Astrocyte (in vitro differentiated cells and primary cell): Measurements from ENCODE around the gene GIGYF2. TPM values are rescaled to one million over a fixed set of nuclear protein-coding genes. Genes with fewer than 3 reads are reported as not detected.

Experiments
- DNase-seq: peaks from one replicate; pipeline ENCODE4 v3.0.0-alpha.2; 2010; ENCODE audit warnings: low read depth
- FAIRE-seq: peaks from 2 replicates; lab custom pipeline; 2011; peaks lifted over from hg19 to GRCh38; lab: Jason Lieb, UNC
- H2AFZ ChIP-seq: 2 replicates; pipeline ENCODE4 v1.6.0; 2012; ENCODE audit warnings: low read depth, low read length, inconsistent platforms
- H3K27ac ChIP-seq: 2 replicates; pipeline ENCODE4 v1.5.1; 2011; ENCODE audit warnings: low read depth, low read length, inconsistent platforms
- H3K27me3 ChIP-seq: 2 replicates; pipeline ENCODE4 v1.6.0; 2011; ENCODE audit warnings: low read length, inconsistent platforms; ENCODE audit not compliant: insufficient read depth
- H3K36me3 ChIP-seq: 2 replicates; pipeline ENCODE4 v1.5.1; 2011; ENCODE audit warnings: low read length, inconsistent platforms; ENCODE audit not compliant: insufficient read depth
- H3K4me1 ChIP-seq: 2 replicates; pipeline ENCODE4 v1.5.1; 2011; ENCODE audit warnings: low read length, inconsistent platforms; ENCODE audit not compliant: insufficient read depth
- H3K4me2 ChIP-seq: 2 replicates; pipeline ENCODE4 v1.6.0; 2012; ENCODE audit warnings: low read length, inconsistent platforms
- H3K4me3 ChIP-seq: 2 replicates; pipeline ENCODE4 v1.5.1; 2011; ENCODE audit warnings: low read depth, mild to moderate bottlenecking, low read length, inconsistent platforms; ENCODE audit not compliant: insufficient read depth
- H3K79me2 ChIP-seq: 2 replicates; pipeline ENCODE4 v1.6.0; 2012; ENCODE audit warnings: mild to moderate bottlenecking, low read length, inconsistent platforms; ENCODE audit not compliant: insufficient read depth
- H3K9ac ChIP-seq: 2 replicates; pipeline ENCODE4 v1.6.0; 2012; ENCODE audit warnings: mild to moderate bottlenecking, low read length, inconsistent platforms
- H3K9me3 ChIP-seq: 2 replicates; pipeline ENCODE4 v1.5.1; 2012; ENCODE audit warnings: low read depth, mild to moderate bottlenecking, low read length, inconsistent platforms; ENCODE audit not compliant: insufficient read depth
- H4K20me1 ChIP-seq: 2 replicates; pipeline ENCODE4 v1.6.0; 2012; ENCODE audit warnings: low read length, inconsistent platforms; ENCODE audit not compliant: insufficient read depth
- H3K27ac Mint-ChIP-seq: one replicate; pipeline ENCODE4 v1.8.0; 2021; ENCODE audit warnings: mild to moderate bottlenecking, mixed read lengths; ENCODE audit not compliant: unreplicated experiment
- H3K27me3 Mint-ChIP-seq: one replicate; pipeline ENCODE4 v1.8.0; 2021; ENCODE audit warnings: low read depth, mixed read lengths; ENCODE audit not compliant: unreplicated experiment
- H3K36me3 Mint-ChIP-seq: one replicate; pipeline ENCODE4 v1.8.0; 2021; ENCODE audit warnings: low read depth, mixed read lengths; ENCODE audit not compliant: unreplicated experiment
- H3K4me1 Mint-ChIP-seq: one replicate; pipeline ENCODE4 v1.8.0; 2021; ENCODE audit warnings: low read depth, mixed read lengths; ENCODE audit not compliant: unreplicated experiment
- H3K4me3 Mint-ChIP-seq: one replicate; pipeline ENCODE4 v1.8.0; 2021; ENCODE audit warnings: mild to moderate bottlenecking, moderate library complexity, mixed read lengths; ENCODE audit not compliant: unreplicated experiment
- H3K9me3 Mint-ChIP-seq: one replicate; pipeline ENCODE4 v1.8.0; 2021; ENCODE audit warnings: mild to moderate bottlenecking, mixed read lengths; ENCODE audit not compliant: unreplicated experiment
- CTCF ChIP-seq: IDR thresholded peaks from 2 replicates; pipeline ENCODE4 v1.5.1; 2011; ENCODE audit warnings: low read depth, mild to moderate bottlenecking, inconsistent platforms, low read length, moderate library complexity; ENCODE audit not compliant: insufficient read depth
- EZH2 ChIP-seq: IDR thresholded peaks from 2 replicates; pipeline ENCODE4 v1.6.1; 2012; ENCODE audit warnings: mild to moderate bottlenecking, low read length, inconsistent platforms; ENCODE audit not compliant: insufficient read depth
- total RNA-seq: library from RNA; stranded (reverse); gene quantifications from 2 replicates; pipeline ENCODE4 v1.2.1, GENCODE V29; 2021

The GIGYF2 gene
- total RNA-seq, 1 donor from 2014 or later: 47.1 TPM

GRCh38 chr2:232854082-232854481, 157.0 kb downstream of the GIGYF2 start:
- peaks cover 22% of the 10 kb centered on the region for H3K36me3 ChIP-seq
- DNase-seq: peak; percentile 89
- no peak for FAIRE-seq

GRCh38 chr2:232857158-232857563, 160.0 kb downstream of the GIGYF2 start:
- peaks cover 11% of the 10 kb centered on the region for H4K20me1 ChIP-seq
- Mint-ChIP-seq H3K36me3 (peaks cover 25% of the 10 kb centered on the region), H3K27me3 (no peaks in the 10 kb centered on the region), H3K27ac (peak overlapping the region; percentile 95), H3K4me1 (peaks cover 42% of the 10 kb centered on the region), H3K4me3 (no peak overlapping the region), H3K9me3 (peaks cover 3% of the 10 kb centered on the region)
- H3K36me3 ChIP-seq: peaks cover 8% of the 10 kb centered on the region
- no peak overlapping the region for H3K4me3 ChIP-seq
- FAIRE-seq: no peak
- no peak overlapping the region for H3K4me2 ChIP-seq
- no peak overlapping the region for H2AFZ ChIP-seq
- H3K4me1 ChIP-seq: peaks cover 19% of the 10 kb centered on the region
- no peak for TF ChIP-seq CTCF
- no peak for TF ChIP-seq EZH2
- no peaks in the 10 kb centered on the region for H3K79me2 ChIP-seq
- no peaks in the 10 kb centered on the region for H3K9me3 ChIP-seq
- no peak overlapping the region for H3K9ac ChIP-seq
- H3K27me3 ChIP-seq: no peaks in the 10 kb centered on the region
- H3K27ac ChIP-seq: no peak overlapping the region
- DNase-seq: no peak

More at GRCh38 chr2:232854082-232854481, 157.0 kb downstream of the GIGYF2 start:
- H3K9me3 Mint-ChIP-seq: peaks cover 3% of the 10 kb centered on the region
- no peak overlapping the region for H2AFZ ChIP-seq
- H3K4me3 ChIP-seq: no peak overlapping the region
- H3K4me2 ChIP-seq: peak overlapping the region; percentile 4
- H3K4me1 Mint-ChIP-seq: peaks cover 38% of the 10 kb centered on the region
- H3K4me3 Mint-ChIP-seq: no peak overlapping the region
- TF ChIP-seq EZH2: no peak
- TF ChIP-seq CTCF: no peak
- peaks cover 5% of the 10 kb centered on the region for H4K20me1 ChIP-seq
- no peaks in the 10 kb centered on the region for H3K27me3 Mint-ChIP-seq
- no peak overlapping the region for H3K9ac ChIP-seq
- peaks cover 14% of the 10 kb centered on the region for H3K4me1 ChIP-seq
- no peak overlapping the region for H3K27ac Mint-ChIP-seq
- peak overlapping the region; percentile 3 for H3K27ac ChIP-seq
- H3K79me2 ChIP-seq: no peaks in the 10 kb centered on the region
- peaks cover 17% of the 10 kb centered on the region for H3K36me3 Mint-ChIP-seq
- no peaks in the 10 kb centered on the region for H3K27me3 ChIP-seq
- no peaks in the 10 kb centered on the region for H3K9me3 ChIP-seq

- Mint-ChIP-seq H3K36me3 (peaks cover 26% of the 10 kb centered on the region), H3K4me1 (peaks cover 35% of the 10 kb centered on the region)
- no peak overlapping the region for H3K4me2 ChIP-seq
These were observed 162.3 kb downstream of the GIGYF2 start for GRCh38 chr2:232859385-232859916.

More at GRCh38 chr2:232859385-232859916, 162.3 kb downstream of the GIGYF2 start:
- H3K4me3 Mint-ChIP-seq: no peak overlapping the region
- H3K27ac ChIP-seq: no peak overlapping the region
- FAIRE-seq (no peak), DNase-seq (no peak)
- H3K4me3 ChIP-seq: no peak overlapping the region
- H3K9me3 Mint-ChIP-seq: peaks cover 3% of the 10 kb centered on the region
- H3K36me3 ChIP-seq: peaks cover 8% of the 10 kb centered on the region
- no peak for TF ChIP-seq EZH2
- no peak for TF ChIP-seq CTCF
- H3K27me3 Mint-ChIP-seq: no peaks in the 10 kb centered on the region
- H3K27me3 ChIP-seq: no peaks in the 10 kb centered on the region
- peaks cover 7% of the 10 kb centered on the region for H4K20me1 ChIP-seq
- H3K79me2 ChIP-seq: no peaks in the 10 kb centered on the region
- no peak overlapping the region for H3K9ac ChIP-seq
- no peak overlapping the region for H2AFZ ChIP-seq
- peaks cover 5% of the 10 kb centered on the region for H3K4me1 ChIP-seq
- no peaks in the 10 kb centered on the region for H3K9me3 ChIP-seq
- peak overlapping the region; percentile 53 for H3K27ac Mint-ChIP-seq
